Measurements from ENCODE around the gene FOXN4.

GRCh38 chr12:109273354-109273753 lies 35.7 kb downstream of the FOXN4 start:
- TF ChIP-seq CTCF (IDR thresholded peaks at IDR 0.05; ENCODE audit: poor library complexity, severe bottlenecking) (no peak), EZH2 (IDR thresholded peaks at IDR 0.05; ENCODE audit: borderline replicate concordance, insufficient read depth, low read length, poor library complexity, severe bottlenecking) (no peak), REST (IDR thresholded peaks at IDR 0.05; ENCODE audit: borderline replicate concordance) (no peak), TAF1 (IDR thresholded peaks at IDR 0.05; ENCODE audit: low read depth) (no peak), POLR2AphosphoS5 (IDR thresholded peaks at IDR 0.05) (no peak)

All from neural cell (in vitro differentiated cells).